Fibroblast of mammary gland (primary cell): ENCODE data around the gene ARHGAP26.

ENCODE experiments used
- DNase-seq: peaks from one replicate; pipeline ENCODE4 v3.0.0-alpha.2; 2010; ENCODE audit warnings: low read depth
- H3K4me3 ChIP-seq: 2 replicates; pipeline ENCODE4 v1.5.1; 2011; ENCODE audit warnings: low read depth, mild to moderate bottlenecking, low read length, moderate library complexity; ENCODE audit not compliant: control insufficient read depth
- TF ChIP-seq, protein P1 (sequence below): conservative IDR thresholded peaks from 2 replicates; pipeline ENCODE4 v1.5.1; 2011; ENCODE audit warnings: low read depth, low read length, inconsistent platforms; ENCODE audit not compliant: control insufficient read depth, insufficient read depth

ARHGAP26 gene

DNA sequence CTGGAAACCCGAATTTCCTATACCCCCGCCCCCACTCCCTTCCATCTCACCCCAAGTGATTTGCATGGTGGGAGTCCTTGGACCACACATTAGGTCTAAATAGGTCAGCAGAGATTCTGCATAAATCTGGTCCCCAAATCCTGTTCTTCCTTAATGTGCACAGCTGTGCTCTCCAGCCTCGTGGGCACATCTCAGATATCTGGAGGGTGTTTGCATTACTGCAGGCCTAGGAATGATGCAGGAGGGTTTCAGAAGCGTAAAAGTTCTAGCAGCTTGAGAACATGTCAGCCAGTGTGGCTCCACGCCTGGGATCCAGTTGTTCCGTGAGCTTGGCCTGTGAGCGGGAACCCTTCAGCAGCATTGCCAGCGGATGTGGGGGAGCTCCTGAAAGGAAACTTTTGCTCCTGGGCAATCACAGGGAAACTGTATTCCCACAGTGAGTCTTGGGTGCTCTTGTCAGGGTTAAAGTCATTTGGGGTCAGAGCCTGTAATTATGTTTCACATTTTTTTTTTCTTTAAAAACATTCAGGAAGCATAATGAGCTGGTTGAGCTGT lies 12.9 kb downstream of the ARHGAP26 start:
- TF ChIP-seq, protein P1, sequence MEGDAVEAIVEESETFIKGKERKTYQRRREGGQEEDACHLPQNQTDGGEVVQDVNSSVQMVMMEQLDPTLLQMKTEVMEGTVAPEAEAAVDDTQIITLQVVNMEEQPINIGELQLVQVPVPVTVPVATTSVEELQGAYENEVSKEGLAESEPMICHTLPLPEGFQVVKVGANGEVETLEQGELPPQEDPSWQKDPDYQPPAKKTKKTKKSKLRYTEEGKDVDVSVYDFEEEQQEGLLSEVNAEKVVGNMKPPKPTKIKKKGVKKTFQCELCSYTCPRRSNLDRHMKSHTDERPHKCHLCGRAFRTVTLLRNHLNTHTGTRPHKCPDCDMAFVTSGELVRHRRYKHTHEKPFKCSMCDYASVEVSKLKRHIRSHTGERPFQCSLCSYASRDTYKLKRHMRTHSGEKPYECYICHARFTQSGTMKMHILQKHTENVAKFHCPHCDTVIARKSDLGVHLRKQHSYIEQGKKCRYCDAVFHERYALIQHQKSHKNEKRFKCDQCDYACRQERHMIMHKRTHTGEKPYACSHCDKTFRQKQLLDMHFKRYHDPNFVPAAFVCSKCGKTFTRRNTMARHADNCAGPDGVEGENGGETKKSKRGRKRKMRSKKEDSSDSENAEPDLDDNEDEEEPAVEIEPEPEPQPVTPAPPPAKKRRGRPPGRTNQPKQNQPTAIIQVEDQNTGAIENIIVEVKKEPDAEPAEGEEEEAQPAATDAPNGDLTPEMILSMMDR, result no peak
- H3K4me3 ChIP-seq, result no peak overlapping the region
- peak; percentile 28 for DNase-seq

DNA sequence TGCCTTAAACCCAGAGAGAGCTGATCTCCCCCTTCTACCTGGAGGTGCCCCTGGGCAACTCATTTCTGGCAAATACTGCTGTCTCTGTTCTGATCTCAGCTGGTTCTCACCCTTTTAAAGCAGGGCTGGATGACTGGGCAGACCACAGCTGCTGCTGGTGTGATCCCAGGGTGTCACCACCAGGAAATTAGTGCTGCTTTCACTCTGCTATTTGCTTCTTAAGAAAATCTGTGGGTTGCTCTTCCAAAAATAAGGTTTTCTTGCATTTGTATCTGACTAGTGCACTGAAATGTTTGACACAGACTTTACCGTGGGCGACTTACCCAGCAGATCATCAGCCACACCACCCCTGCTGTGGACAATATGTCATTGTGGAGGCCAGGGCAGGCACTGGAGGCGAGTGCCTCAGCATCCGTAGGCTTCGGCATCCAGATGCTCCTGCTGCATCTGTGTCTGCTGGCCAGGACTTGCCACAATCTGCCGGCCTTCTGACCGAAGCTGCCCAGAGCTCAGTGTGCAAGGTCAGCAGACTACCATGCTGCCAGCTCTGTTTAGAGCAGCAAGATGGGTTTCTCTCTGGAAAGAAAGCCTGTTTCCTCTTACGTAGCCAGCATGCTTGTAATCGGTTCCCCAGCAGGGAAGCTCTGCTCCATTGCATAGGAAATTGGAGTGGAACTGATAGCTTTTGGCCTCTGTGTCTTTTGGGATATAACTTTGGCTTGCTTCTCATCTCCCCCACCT lies 13.6 kb downstream of the ARHGAP26 start:
- no peak overlapping the region for H3K4me3 ChIP-seq
- TF ChIP-seq, protein P1, result no peak
- peak; percentile 45 for DNase-seq

DNA sequence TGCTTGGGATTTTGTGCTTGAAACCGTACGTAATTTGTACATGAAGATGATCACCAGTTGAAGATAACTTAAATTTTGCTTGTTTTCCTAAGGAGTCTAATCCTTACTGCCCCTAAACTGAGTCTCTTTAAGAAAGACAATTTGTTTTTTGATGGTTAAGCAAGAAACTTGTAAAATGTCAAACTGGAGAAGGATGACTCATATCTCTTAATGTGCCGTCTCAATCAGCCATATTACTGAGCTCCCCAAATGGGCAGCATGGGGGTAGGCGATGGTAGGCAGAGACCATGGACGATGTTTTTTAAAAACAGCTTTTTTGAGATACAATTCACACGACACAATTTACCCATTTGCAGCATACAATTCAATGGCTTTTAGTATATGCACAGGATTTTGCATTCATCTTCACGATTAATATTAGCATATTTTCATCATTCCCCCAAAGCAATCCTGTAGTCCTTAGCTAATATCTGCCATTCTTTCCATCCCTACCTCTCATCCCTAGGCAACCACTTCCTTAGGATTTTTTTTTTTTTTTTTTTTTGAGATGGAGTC lies 14.3 kb downstream of the ARHGAP26 start:
- DNase-seq, result peak; percentile 47
- TF ChIP-seq, protein P1, result no peak
- H3K4me3 ChIP-seq, result no peak overlapping the region

DNA sequence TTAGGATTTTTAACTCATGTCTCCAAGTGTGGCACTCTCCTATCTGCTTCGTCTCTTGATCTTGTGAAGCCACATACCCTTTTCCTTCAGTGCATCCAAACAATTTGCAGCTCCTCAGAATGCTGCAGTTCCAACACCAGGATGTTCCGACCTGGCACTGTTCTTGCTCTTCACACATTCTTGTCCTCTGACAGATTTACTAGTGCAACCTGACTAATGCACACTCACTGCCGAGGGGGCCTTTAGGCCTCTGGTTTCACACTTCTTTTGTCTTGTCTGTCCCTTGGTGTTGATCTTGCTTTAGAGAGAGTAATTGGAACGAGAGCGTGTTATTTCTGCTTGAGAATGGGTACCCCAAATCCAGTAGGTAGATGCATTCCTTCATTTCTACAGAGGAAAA lies 15.0 kb downstream of the ARHGAP26 start:
- peak; percentile 33 for DNase-seq
- TF ChIP-seq, protein P1, result no peak
- H3K4me3 ChIP-seq, result no peak overlapping the region

DNA sequence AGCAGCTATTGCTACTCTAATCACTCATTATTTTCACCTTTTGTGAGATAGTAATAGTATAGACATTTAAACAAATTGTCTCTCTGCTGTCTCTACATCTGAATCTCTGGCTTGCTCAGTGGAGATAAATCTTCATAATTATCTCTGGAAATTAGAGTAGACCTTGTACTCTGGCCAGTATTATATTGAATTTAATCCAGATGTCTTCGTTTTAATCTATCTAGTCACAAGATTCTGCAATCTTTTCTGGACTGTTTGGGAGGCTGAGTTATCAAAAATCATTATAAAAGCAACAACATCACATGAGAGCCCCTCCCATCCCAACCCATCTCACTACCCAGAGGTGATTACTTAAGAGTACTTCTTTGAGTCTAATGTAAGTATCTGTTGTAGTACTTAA lies 19.0 kb downstream of the ARHGAP26 start:
- H3K4me3 ChIP-seq, result no peak overlapping the region
- peak; percentile 42 for DNase-seq
- TF ChIP-seq, protein P1, result no peak

DNA sequence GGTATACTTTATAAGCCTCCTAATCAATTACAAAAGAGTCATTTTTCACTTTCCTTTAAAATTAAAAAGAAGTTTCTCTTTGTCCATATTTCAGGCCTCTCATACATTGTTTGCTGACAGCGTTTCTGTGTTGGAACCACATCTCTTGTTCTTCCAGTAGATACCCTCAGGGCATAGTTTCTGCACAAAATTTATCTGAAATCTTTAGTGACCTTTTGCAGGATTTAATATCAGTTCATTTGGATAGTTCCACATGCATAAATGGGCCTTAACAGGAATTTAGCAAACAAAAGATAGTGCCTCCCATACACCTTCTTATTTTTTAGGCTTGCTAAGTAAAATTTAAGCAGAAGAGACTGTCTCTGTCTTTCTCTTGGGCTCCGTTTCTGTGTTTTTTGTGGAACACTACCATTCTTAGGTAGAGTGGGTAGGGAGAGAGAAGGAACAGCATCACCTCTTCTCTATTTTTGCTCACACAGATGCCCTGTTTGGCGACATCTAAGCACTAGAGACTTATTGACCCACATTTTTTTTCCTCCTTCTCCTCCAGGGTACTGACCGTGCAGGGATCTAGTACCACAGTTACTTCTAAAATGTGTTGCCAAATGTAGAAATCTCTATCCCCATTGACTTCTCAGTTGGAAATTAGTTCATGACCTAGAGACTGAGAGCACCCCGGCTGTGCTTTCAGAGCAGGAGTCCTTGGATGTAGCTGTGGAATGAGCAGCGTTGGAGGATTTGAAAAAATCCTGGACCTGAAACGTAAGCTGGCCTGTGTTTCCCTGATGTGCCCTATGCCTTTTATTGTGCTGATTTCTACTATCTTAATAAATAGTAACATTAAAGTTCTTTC lies 22.1 kb downstream of the ARHGAP26 start:
- no peak for DNase-seq
- no peak overlapping the region for H3K4me3 ChIP-seq
- TF ChIP-seq, protein P1, result no peak
